ENCODE data around the gene S1PR4.

Gene S1PR4

DNA sequence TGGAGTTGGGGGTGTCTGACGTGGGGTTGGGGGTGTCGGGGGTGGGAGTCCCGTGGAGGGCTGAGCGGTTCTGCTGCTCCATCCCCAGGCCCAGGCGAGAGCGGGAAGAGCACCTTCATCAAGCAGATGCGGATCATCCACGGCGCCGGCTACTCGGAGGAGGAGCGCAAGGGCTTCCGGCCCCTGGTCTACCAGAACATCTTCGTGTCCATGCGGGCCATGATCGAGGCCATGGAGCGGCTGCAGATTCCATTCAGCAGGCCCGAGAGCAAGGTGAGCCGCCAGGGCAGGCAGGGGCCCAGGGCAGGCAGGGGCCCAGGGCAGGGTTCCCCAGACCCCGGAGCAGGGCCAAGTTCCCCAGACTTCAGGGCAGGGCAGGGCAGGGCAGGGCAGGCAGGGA lies 30.1 kb upstream of the S1PR4 start:
- H2AFZ ChIP-seq, result no peak overlapping the region
- H3K9me3 ChIP-seq (ENCODE audit: control insufficient read depth, low read length), result no peaks in the 10 kb centered on the region
- no peak overlapping the region for H3K4me3 ChIP-seq (ENCODE audit: low read depth, low read length)
- no peak overlapping the region for H3K27ac ChIP-seq
- H3K36me3 ChIP-seq (ENCODE audit: control insufficient read depth, insufficient read depth, low read length), result no peaks in the 10 kb centered on the region
- no peaks in the 10 kb centered on the region for H3K4me1 ChIP-seq
- H3K79me2 ChIP-seq, result no peaks in the 10 kb centered on the region
- H3K27me3 ChIP-seq (ENCODE audit: control insufficient read depth, insufficient read depth, low read length), result no peaks in the 10 kb centered on the region
- H3K4me2 ChIP-seq (ENCODE audit: low read length), result no peak overlapping the region
- H3K9ac ChIP-seq, result no peak overlapping the region
- no peak for TF ChIP-seq CTCF (IDR thresholded peaks at IDR 0.05)

GRCh38 chr19:3149089-3149488 lies 29.5 kb upstream of the S1PR4 start:
- Histone ChIP-seq H3K9me3 (ENCODE audit: control insufficient read depth, low read length) (no peaks in the 10 kb centered on the region), H3K4me2 (ENCODE audit: low read length) (no peak overlapping the region), H3K4me3 (ENCODE audit: low read depth, low read length) (no peak overlapping the region), H3K79me2 (no peaks in the 10 kb centered on the region), H3K9ac (no peak overlapping the region), H3K36me3 (ENCODE audit: control insufficient read depth, insufficient read depth, low read length) (no peaks in the 10 kb centered on the region), H3K27ac (no peak overlapping the region), H2AFZ (no peak overlapping the region), H3K27me3 (ENCODE audit: control insufficient read depth, insufficient read depth, low read length) (no peaks in the 10 kb centered on the region), H3K4me1 (no peaks in the 10 kb centered on the region)
- no peak for TF ChIP-seq CTCF (IDR thresholded peaks at IDR 0.05)

GRCh38 chr19:3149526-3150505 lies 28.8 kb upstream of the S1PR4 start:
- Histone ChIP-seq H2AFZ (no peak overlapping the region), H3K27me3 (ENCODE audit: control insufficient read depth, insufficient read depth, low read length) (no peaks in the 10 kb centered on the region), H3K79me2 (no peaks in the 10 kb centered on the region), H3K36me3 (ENCODE audit: control insufficient read depth, insufficient read depth, low read length) (no peaks in the 10 kb centered on the region), H3K4me2 (ENCODE audit: low read length) (no peak overlapping the region), H3K27ac (no peak overlapping the region), H3K4me3 (ENCODE audit: low read depth, low read length) (no peak overlapping the region), H3K9ac (no peak overlapping the region), H3K4me1 (no peaks in the 10 kb centered on the region), H3K9me3 (ENCODE audit: control insufficient read depth, low read length) (no peaks in the 10 kb centered on the region)
- no peak for TF ChIP-seq CTCF (IDR thresholded peaks at IDR 0.05)

DNA sequence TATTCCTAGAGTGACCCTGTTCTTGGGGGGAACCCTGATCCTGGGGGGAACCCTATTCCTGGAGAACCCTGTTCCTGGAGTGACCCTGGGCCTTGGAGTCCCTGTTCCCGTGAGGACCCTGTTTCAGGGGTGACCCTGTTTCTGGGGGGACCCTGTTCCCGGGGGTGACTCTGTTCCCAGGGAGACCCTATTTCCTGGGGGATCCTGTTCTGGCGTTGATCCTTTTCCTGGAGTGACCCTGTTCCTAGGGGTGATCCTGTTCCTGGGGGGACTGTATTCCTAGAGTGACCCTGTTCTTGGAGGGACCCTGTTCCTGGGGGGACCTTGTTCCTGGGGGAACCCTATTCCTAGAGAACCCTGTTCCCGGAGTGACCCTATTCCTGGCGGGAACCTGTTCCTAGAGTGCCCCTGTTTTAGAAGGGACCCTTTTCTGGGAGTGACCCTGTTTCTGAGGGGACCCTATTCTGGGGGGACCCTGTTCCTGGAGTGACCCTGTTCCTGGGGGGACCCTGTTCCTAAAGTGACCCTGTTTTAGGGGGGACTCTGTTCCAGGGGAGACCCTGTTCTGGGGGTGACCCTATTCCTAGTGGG lies 27.7 kb upstream of the S1PR4 start:
- Histone ChIP-seq H3K36me3 (ENCODE audit: control insufficient read depth, insufficient read depth, low read length) (no peaks in the 10 kb centered on the region), H3K4me1 (peaks cover 7% of the 10 kb centered on the region), H3K27me3 (ENCODE audit: control insufficient read depth, insufficient read depth, low read length) (no peaks in the 10 kb centered on the region), H3K4me2 (ENCODE audit: low read length) (no peak overlapping the region), H3K79me2 (no peaks in the 10 kb centered on the region), H3K4me3 (ENCODE audit: low read depth, low read length) (no peak overlapping the region), H3K9me3 (ENCODE audit: control insufficient read depth, low read length) (no peaks in the 10 kb centered on the region), H3K27ac (no peak overlapping the region), H2AFZ (no peak overlapping the region), H3K9ac (no peak overlapping the region)
- no peak for TF ChIP-seq CTCF (IDR thresholded peaks at IDR 0.05)

Measured in parathyroid adenoma (tissue), 2 donors.